Measurements from ENCODE around the gene MCHR1. TPM values are rescaled to one million over a fixed set of nuclear protein-coding genes. Genes with fewer than 3 reads are reported as not detected.
A peak's percentile ranks its signal among the peaks of the same experiment; 100 is the strongest.

MCHR1 gene
- total and polyA plus RNA-seq, 4 donors: 0.23 to 2.4 (median 1.1) TPM

GRCh38 chr22:40707154-40707553 is 27.9 kb downstream of the MCHR1 start:
- WGBS: 93% methylated on average over 2 of the region's 2 CpGs
- Histone ChIP-seq H3K9ac (ENCODE audit: low read depth in 1 of 2, low read length in 2 of 2) (no peak overlapping the region), H3K36me3 (ENCODE audit: control insufficient read depth in 4 of 4, insufficient read depth in 3 of 4, low read depth in 1 of 4, low read length in 3 of 4) (no peaks in the 10 kb centered on the region), H3K4me3 (ENCODE audit: low read depth in 1 of 3, low read length in 3 of 3) (no peak overlapping the region), H3K27ac (ENCODE audit: low read depth in 1 of 2, low read length in 2 of 2) (no peak overlapping the region), H3K4me1 (ENCODE audit: control insufficient read depth in 4 of 4, insufficient read depth in 4 of 4, low read length in 3 of 4) (no peaks in the 10 kb centered on the region), H3K9me3 (ENCODE audit: control insufficient read depth in 4 of 4, low read length in 3 of 4) (peaks cover 0 to 1% (median 0%) of the 10 kb centered on the region in 4 donors), H3K27me3 (ENCODE audit: control insufficient read depth in 4 of 4, insufficient read depth in 4 of 4, low read length in 3 of 4) (no peaks in the 10 kb centered on the region)
- no peak for TF ChIP-seq FOXA1 (IDR thresholded peaks at IDR 0.05)
- TF ChIP-seq EGR1 (IDR thresholded peaks at IDR 0.05; ENCODE audit: low read depth in 2 of 2): no peak
- no peak for TF ChIP-seq TAF1 (conservative IDR thresholded peaks at IDR 0.05)
- TF ChIP-seq GABPA (IDR thresholded peaks at IDR 0.05 in 1 of 2, conservative IDR thresholded peaks at IDR 0.05 in 1 of 2): no peak
- no peak for TF ChIP-seq JUND (IDR thresholded peaks at IDR 0.05)
- no peak for TF ChIP-seq MAX (IDR thresholded peaks at IDR 0.05)
- DNase-seq (ENCODE audit: low spot score): no peak

GRCh38 chr22:40708177-40708576 is 28.9 kb downstream of the MCHR1 start:
- 95% methylated on average over 5 of the region's 5 CpGs for WGBS
- no peak overlapping the region for H3K9ac ChIP-seq (ENCODE audit: low read depth in 1 of 2, low read length in 2 of 2)
- H3K36me3 ChIP-seq (ENCODE audit: control insufficient read depth in 4 of 4, insufficient read depth in 3 of 4, low read depth in 1 of 4, low read length in 3 of 4): no peaks in the 10 kb centered on the region
- no peak overlapping the region for H3K4me3 ChIP-seq (ENCODE audit: low read depth in 1 of 3, low read length in 3 of 3)
- no peaks in the 10 kb centered on the region for H3K4me1 ChIP-seq (ENCODE audit: control insufficient read depth in 4 of 4, insufficient read depth in 4 of 4, low read length in 3 of 4)
- peaks cover 0 to 1% (median 0%) of the 10 kb centered on the region in 4 donors for H3K9me3 ChIP-seq (ENCODE audit: control insufficient read depth in 4 of 4, low read length in 3 of 4)
- TF ChIP-seq EGR1 (IDR thresholded peaks at IDR 0.05; ENCODE audit: low read depth in 2 of 2) (no peak), FOXA2 (IDR thresholded peaks at IDR 0.05) (no peak), FOXA1 (IDR thresholded peaks at IDR 0.05) (no peak), HNF4A (conservative IDR thresholded peaks at IDR 0.05) (no peak), NR2F2 (IDR thresholded peaks at IDR 0.05) (no peak), ATF3 (IDR thresholded peaks at IDR 0.05) (no peak), REST (IDR thresholded peaks at IDR 0.05) (no peak), GABPA (IDR thresholded peaks at IDR 0.05 in 1 of 2, conservative IDR thresholded peaks at IDR 0.05 in 1 of 2) (no peak), RAD21 (IDR thresholded peaks at IDR 0.05) (no peak), JUND (IDR thresholded peaks at IDR 0.05) (no peak)
- no peaks in the 10 kb centered on the region for H3K27me3 ChIP-seq (ENCODE audit: control insufficient read depth in 4 of 4, insufficient read depth in 4 of 4, low read length in 3 of 4)
- no peak for DNase-seq (ENCODE audit: low spot score)
- H3K27ac ChIP-seq (ENCODE audit: low read depth in 1 of 2, low read length in 2 of 2): no peak overlapping the region

- Histone ChIP-seq H3K27ac (ENCODE audit: low read depth in 1 of 2, low read length in 2 of 2) (peak overlapping the region; percentile 1 to 34), H3K4me3 (ENCODE audit: low read depth in 1 of 3, low read length in 3 of 3) (no peak overlapping the region), H3K4me1 (ENCODE audit: control insufficient read depth in 4 of 4, insufficient read depth in 4 of 4, low read length in 3 of 4) (no peaks in the 10 kb centered on the region), H3K27me3 (ENCODE audit: control insufficient read depth in 4 of 4, insufficient read depth in 4 of 4, low read length in 3 of 4) (no peaks in the 10 kb centered on the region), H3K36me3 (ENCODE audit: control insufficient read depth in 4 of 4, insufficient read depth in 3 of 4, low read depth in 1 of 4, low read length in 3 of 4) (no peaks in the 10 kb centered on the region), H3K9me3 (ENCODE audit: control insufficient read depth in 4 of 4, low read length in 3 of 4) (peaks cover 0 to 1% (median 0%) of the 10 kb centered on the region in 4 donors), H3K9ac (ENCODE audit: low read depth in 1 of 2, low read length in 2 of 2) (no peak overlapping the region)
- no peak for DNase-seq (ENCODE audit: low spot score)
- TF ChIP-seq JUND (IDR thresholded peaks at IDR 0.05) (no peak), RAD21 (IDR thresholded peaks at IDR 0.05) (no peak), HNF4G (IDR thresholded peaks at IDR 0.05) (no peak), FOXA2 (IDR thresholded peaks at IDR 0.05) (no peak), NR2F2 (IDR thresholded peaks at IDR 0.05) (peak; percentile 45), SP1 (IDR thresholded peaks at IDR 0.05) (peak; percentile 31), ATF3 (IDR thresholded peaks at IDR 0.05) (no peak), FOXA1 (IDR thresholded peaks at IDR 0.05) (no peak), HNF4A (conservative IDR thresholded peaks at IDR 0.05) (no peak), TAF1 (conservative IDR thresholded peaks at IDR 0.05) (no peak), EGR1 (IDR thresholded peaks at IDR 0.05; ENCODE audit: low read depth in 2 of 2) (no peak), YY1 (IDR thresholded peaks at IDR 0.05) (no peak), RXRA (IDR thresholded peaks at IDR 0.05) (no peak), GABPA (IDR thresholded peaks at IDR 0.05 in 1 of 2, conservative IDR thresholded peaks at IDR 0.05 in 1 of 2) (no peak)
- TF ChIP-seq, protein P1, sequence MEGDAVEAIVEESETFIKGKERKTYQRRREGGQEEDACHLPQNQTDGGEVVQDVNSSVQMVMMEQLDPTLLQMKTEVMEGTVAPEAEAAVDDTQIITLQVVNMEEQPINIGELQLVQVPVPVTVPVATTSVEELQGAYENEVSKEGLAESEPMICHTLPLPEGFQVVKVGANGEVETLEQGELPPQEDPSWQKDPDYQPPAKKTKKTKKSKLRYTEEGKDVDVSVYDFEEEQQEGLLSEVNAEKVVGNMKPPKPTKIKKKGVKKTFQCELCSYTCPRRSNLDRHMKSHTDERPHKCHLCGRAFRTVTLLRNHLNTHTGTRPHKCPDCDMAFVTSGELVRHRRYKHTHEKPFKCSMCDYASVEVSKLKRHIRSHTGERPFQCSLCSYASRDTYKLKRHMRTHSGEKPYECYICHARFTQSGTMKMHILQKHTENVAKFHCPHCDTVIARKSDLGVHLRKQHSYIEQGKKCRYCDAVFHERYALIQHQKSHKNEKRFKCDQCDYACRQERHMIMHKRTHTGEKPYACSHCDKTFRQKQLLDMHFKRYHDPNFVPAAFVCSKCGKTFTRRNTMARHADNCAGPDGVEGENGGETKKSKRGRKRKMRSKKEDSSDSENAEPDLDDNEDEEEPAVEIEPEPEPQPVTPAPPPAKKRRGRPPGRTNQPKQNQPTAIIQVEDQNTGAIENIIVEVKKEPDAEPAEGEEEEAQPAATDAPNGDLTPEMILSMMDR (IDR thresholded peaks at IDR 0.05; ENCODE audit: low read depth, low read length, missing input control): no peak
- TF ChIP-seq, protein P2, sequence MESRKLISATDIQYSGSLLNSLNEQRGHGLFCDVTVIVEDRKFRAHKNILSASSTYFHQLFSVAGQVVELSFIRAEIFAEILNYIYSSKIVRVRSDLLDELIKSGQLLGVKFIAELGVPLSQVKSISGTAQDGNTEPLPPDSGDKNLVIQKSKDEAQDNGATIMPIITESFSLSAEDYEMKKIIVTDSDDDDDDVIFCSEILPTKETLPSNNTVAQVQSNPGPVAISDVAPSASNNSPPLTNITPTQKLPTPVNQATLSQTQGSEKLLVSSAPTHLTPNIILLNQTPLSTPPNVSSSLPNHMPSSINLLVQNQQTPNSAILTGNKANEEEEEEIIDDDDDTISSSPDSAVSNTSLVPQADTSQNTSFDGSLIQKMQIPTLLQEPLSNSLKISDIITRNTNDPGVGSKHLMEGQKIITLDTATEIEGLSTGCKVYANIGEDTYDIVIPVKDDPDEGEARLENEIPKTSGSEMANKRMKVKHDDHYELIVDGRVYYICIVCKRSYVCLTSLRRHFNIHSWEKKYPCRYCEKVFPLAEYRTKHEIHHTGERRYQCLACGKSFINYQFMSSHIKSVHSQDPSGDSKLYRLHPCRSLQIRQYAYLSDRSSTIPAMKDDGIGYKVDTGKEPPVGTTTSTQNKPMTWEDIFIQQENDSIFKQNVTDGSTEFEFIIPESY (IDR thresholded peaks at IDR 0.05): no peak
- WGBS: 68% methylated on average over 6 of the region's 6 CpGs
Measured at GRCh38 chr22:40709752-40710413, 30.6 kb downstream of the MCHR1 start.
